Right kidney (tissue), 1 donor: ENCODE measurements around the gene TXNDC9.
"Not testable (repeated sequence)": the region's sequence is repeated elsewhere in the genome, so short reads cannot be mapped to it uniquely, and the experiment has no call there.

Source experiments
- DNase-seq: peaks from one replicate; pipeline ENCODE4 v3.0.0-alpha.2; 2016

The TXNDC9 gene

GRCh38 chr2:99337113-99338028 is 1.2 kb upstream of the TXNDC9 start, which contains the start of gene EIF5B:
Gene EIF5B, plus strand, starts transcription at chr2:99337389. Its CDS starts 166 bp downstream, at chr2:99337555.
- DNase-seq, result peak; percentile 92

- DNase-seq, result peak; percentile 82
These were observed 625 bp upstream of the TXNDC9 start for GRCh38 chr2:99336804-99337112.

- no peak for DNase-seq
These were observed 10.7 kb downstream of the TXNDC9 start for GRCh38 chr2:99325384-99325783.

- DNase-seq, result not testable (repeated sequence)
These were observed 18.3 kb downstream of the TXNDC9 start for GRCh38 chr2:99317873-99318200.

- DNase-seq, result no peak
These were observed 18.8 kb downstream of the TXNDC9 start for GRCh38 chr2:99317161-99317872.

GRCh38 chr2:99301097-99301496 is 35.0 kb downstream of the TXNDC9 start, which contains the start of gene LYG1:
Gene LYG1, minus strand, starts transcription at chr2:99301197. Its CDS starts 5,527 bp downstream, at chr2:99295670.
- DNase-seq, result not testable (repeated sequence)

- DNase-seq, result no peak
These were observed 36.6 kb downstream of the TXNDC9 start for GRCh38 chr2:99299580-99299979.

GRCh38 chr2:99297994-99298393 is 38.1 kb downstream of the TXNDC9 start:
- DNase-seq, result no peak

- no peak for DNase-seq
These were observed 50.6 kb downstream of the TXNDC9 start for GRCh38 chr2:99285526-99285925.

- no peak for DNase-seq
These were observed 56.0 kb downstream of the TXNDC9 start for GRCh38 chr2:99279969-99280695.

GRCh38 chr2:99278793-99279291 is 57.3 kb downstream of the TXNDC9 start:
- DNase-seq, result no peak

GRCh38 chr2:99278195-99278765 is 57.9 kb downstream of the TXNDC9 start:
- not testable (repeated sequence) for DNase-seq

GRCh38 chr2:99275882-99276281 is 60.3 kb downstream of the TXNDC9 start:
- no peak for DNase-seq
